ENCODE measurements around the gene BZW1.

DNA sequence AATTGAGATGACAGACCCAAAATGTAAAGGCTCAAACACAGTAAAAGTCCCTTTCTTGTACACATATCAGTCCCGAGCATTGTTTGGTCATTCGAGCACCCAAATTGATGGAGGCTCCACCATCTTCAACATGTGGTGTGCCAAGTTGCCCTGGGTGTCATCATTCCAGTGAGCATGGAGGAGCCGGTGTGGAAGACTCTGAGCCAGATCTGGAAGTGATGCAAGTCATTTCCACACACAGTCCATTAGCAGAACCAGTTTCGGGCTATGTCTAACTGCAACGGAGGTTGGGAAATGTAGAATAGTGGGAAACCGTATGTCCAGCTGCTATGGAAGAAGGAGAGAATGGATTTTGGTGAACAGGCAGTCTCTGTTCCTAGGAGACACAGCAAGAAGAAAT, 40.9 kb upstream of the BZW1 start:
- TF ChIP-seq EZH2 (IDR thresholded peaks at IDR 0.05) (no peak), RAD21 (IDR thresholded peaks at IDR 0.05; ENCODE audit: low read depth) (no peak), JUND (IDR thresholded peaks at IDR 0.05) (no peak), POLR2AphosphoS5 (IDR thresholded peaks at IDR 0.05; ENCODE audit: low read depth, low read length) (no peak), ZNF274 (IDR thresholded peaks at IDR 0.05; ENCODE audit: low read depth, low read length) (no peak), POLR2A (IDR thresholded peaks at IDR 0.05; ENCODE audit: borderline replicate concordance, extremely low read depth, insufficient read depth, insufficient read length) (no peak), SRF (IDR thresholded peaks at IDR 0.05; ENCODE audit: low read depth) (no peak), YY1 (IDR thresholded peaks at IDR 0.05; ENCODE audit: extremely low read depth, insufficient replicate concordance, low read depth, low read length) (no peak), EZH2phosphoT487 (IDR thresholded peaks at IDR 0.05; ENCODE audit: borderline replicate concordance) (no peak), SP1 (IDR thresholded peaks at IDR 0.05; ENCODE audit: low read depth) (no peak)
- TF ChIP-seq, protein P1, sequence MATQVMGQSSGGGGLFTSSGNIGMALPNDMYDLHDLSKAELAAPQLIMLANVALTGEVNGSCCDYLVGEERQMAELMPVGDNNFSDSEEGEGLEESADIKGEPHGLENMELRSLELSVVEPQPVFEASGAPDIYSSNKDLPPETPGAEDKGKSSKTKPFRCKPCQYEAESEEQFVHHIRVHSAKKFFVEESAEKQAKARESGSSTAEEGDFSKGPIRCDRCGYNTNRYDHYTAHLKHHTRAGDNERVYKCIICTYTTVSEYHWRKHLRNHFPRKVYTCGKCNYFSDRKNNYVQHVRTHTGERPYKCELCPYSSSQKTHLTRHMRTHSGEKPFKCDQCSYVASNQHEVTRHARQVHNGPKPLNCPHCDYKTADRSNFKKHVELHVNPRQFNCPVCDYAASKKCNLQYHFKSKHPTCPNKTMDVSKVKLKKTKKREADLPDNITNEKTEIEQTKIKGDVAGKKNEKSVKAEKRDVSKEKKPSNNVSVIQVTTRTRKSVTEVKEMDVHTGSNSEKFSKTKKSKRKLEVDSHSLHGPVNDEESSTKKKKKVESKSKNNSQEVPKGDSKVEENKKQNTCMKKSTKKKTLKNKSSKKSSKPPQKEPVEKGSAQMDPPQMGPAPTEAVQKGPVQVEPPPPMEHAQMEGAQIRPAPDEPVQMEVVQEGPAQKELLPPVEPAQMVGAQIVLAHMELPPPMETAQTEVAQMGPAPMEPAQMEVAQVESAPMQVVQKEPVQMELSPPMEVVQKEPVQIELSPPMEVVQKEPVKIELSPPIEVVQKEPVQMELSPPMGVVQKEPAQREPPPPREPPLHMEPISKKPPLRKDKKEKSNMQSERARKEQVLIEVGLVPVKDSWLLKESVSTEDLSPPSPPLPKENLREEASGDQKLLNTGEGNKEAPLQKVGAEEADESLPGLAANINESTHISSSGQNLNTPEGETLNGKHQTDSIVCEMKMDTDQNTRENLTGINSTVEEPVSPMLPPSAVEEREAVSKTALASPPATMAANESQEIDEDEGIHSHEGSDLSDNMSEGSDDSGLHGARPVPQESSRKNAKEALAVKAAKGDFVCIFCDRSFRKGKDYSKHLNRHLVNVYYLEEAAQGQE (IDR thresholded peaks at IDR 0.05; ENCODE audit: low read depth) = no peak
- TF ChIP-seq, protein P2, sequence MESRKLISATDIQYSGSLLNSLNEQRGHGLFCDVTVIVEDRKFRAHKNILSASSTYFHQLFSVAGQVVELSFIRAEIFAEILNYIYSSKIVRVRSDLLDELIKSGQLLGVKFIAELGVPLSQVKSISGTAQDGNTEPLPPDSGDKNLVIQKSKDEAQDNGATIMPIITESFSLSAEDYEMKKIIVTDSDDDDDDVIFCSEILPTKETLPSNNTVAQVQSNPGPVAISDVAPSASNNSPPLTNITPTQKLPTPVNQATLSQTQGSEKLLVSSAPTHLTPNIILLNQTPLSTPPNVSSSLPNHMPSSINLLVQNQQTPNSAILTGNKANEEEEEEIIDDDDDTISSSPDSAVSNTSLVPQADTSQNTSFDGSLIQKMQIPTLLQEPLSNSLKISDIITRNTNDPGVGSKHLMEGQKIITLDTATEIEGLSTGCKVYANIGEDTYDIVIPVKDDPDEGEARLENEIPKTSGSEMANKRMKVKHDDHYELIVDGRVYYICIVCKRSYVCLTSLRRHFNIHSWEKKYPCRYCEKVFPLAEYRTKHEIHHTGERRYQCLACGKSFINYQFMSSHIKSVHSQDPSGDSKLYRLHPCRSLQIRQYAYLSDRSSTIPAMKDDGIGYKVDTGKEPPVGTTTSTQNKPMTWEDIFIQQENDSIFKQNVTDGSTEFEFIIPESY (IDR thresholded peaks at IDR 0.05; ENCODE audit: extremely low read depth, insufficient replicate concordance, low read length) = no peak
- TF ChIP-seq, protein P3, sequence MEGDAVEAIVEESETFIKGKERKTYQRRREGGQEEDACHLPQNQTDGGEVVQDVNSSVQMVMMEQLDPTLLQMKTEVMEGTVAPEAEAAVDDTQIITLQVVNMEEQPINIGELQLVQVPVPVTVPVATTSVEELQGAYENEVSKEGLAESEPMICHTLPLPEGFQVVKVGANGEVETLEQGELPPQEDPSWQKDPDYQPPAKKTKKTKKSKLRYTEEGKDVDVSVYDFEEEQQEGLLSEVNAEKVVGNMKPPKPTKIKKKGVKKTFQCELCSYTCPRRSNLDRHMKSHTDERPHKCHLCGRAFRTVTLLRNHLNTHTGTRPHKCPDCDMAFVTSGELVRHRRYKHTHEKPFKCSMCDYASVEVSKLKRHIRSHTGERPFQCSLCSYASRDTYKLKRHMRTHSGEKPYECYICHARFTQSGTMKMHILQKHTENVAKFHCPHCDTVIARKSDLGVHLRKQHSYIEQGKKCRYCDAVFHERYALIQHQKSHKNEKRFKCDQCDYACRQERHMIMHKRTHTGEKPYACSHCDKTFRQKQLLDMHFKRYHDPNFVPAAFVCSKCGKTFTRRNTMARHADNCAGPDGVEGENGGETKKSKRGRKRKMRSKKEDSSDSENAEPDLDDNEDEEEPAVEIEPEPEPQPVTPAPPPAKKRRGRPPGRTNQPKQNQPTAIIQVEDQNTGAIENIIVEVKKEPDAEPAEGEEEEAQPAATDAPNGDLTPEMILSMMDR (IDR thresholded peaks at IDR 0.05 in 2 of 3, conservative IDR thresholded peaks at IDR 0.05 in 1 of 3; ENCODE audit: borderline replicate concordance in 1 of 3, insufficient read depth in 1 of 3, low read depth in 2 of 3, low read length in 2 of 3) = no peak
- TF ChIP-seq, protein P4, sequence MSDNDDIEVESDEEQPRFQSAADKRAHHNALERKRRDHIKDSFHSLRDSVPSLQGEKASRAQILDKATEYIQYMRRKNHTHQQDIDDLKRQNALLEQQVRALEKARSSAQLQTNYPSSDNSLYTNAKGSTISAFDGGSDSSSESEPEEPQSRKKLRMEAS (IDR thresholded peaks at IDR 0.05) = no peak
